Memory B cell (primary cell): Measurements from ENCODE around the gene ARID4B.
A peak's percentile ranks its signal among the peaks of the same experiment; 100 is the strongest.
"Not testable (repeated sequence)": the region's sequence is repeated elsewhere in the genome, so short reads cannot be mapped to it uniquely, and the experiment has no call there.

Experiments
- ATAC-seq: fragments of 150-1000 bp; cut with Tn5 transposase; 2 replicates; pipeline ENCODE4 v1.10.0; 2021; ENCODE audit warnings: low read depth, mild to moderate bottlenecking, moderate library complexity
- DNase-seq, 2 donors: peaks; one replicate each; pipeline ENCODE4 v3.0.0; 2022; ENCODE audit warnings: low spot score in 2 of 2
- H3K27ac Mint-ChIP-seq: one replicate; pipeline ENCODE4 v1.8.0; 2022; ENCODE audit warnings: mild to moderate bottlenecking, moderate library complexity, mixed read lengths
- H3K27me3 Mint-ChIP-seq: one replicate; pipeline ENCODE4 v1.8.0; 2022; ENCODE audit warnings: mixed read lengths
- H3K36me3 Mint-ChIP-seq: one replicate; pipeline ENCODE4 v1.8.0; 2022; ENCODE audit warnings: mild to moderate bottlenecking, mixed read lengths
- H3K4me1 Mint-ChIP-seq: one replicate; pipeline ENCODE4 v1.8.0; 2022; ENCODE audit warnings: mixed read lengths
- H3K4me3 Mint-ChIP-seq: one replicate; pipeline ENCODE4 v1.8.0; 2022; ENCODE audit warnings: mild to moderate bottlenecking, moderate library complexity, mixed read lengths
- H3K9me3 Mint-ChIP-seq: one replicate; pipeline ENCODE4 v1.8.0; 2022; ENCODE audit warnings: mixed read lengths

The ARID4B gene

GRCh38 chr1:235296729-235297128, 31.2 kb downstream of the ARID4B start:
- Mint-ChIP-seq H3K27ac (no peak overlapping the region), H3K4me1 (peaks cover 35% of the 10 kb centered on the region), H3K27me3 (no peaks in the 10 kb centered on the region), H3K36me3 (peaks cover 12% of the 10 kb centered on the region), H3K4me3 (no peak overlapping the region), H3K9me3 (peaks cover 6% of the 10 kb centered on the region)
- DNase-seq (no peak), ATAC-seq (no peak)

DNA sequence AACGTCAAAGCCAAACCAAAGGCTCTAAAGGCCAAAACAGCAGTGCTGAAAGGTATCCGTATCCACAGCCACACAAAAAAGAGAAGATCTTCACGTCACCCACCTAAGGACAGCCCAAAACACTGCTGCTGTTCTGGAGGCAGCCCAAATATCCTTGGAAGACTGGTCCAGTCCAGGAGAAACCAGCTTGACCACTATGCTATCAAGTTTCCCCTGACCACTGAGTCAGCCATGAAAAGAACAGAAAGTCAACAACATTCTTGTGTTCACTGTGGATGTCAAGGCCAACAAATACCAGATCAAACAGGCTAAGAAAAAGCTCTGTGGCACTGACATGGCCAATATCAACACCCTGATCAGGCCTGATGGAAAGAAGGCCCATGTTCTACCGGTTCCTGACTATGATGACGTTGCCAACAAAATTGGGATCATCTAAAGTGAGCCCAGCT, 32.1 kb downstream of the ARID4B start:
- H3K4me3 Mint-ChIP-seq: no peak overlapping the region
- no peak for DNase-seq
- peaks cover 32% of the 10 kb centered on the region for H3K4me1 Mint-ChIP-seq

DNA sequence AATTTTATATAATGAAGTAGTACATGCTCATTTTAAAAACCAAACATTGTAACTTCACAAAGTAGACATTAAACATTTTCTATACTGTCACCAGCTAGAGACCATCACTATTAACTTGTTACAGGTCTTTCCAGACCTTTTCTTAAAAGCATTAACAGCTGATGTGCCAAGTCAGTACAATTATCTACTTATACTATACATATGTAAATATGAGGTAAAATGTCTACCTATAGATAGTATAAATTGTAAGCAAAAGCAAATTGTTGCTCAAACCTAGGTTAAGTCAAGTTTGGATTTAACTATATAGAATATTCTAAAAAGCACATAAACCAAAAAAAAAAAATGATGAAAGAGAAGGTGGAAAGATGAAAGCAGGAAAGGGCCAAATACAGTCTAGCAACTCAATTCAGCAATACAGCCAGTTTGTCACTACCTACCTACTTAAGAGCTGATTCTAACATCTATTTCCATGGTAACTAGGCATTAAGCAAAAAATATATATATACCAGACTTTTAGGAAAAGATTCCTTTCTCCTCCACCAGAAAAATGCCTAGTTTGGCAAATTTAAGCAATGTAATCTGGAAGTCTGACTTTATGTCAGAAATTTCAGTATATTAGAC, 34.5 kb downstream of the ARID4B start:
- no peak overlapping the region for H3K4me3 Mint-ChIP-seq
- no peaks in the 10 kb centered on the region for H3K27me3 Mint-ChIP-seq
- H3K4me1 Mint-ChIP-seq: peaks cover 33% of the 10 kb centered on the region
- H3K36me3 Mint-ChIP-seq: peaks cover 14% of the 10 kb centered on the region
- ATAC-seq: no peak
- DNase-seq: no peak
- H3K9me3 Mint-ChIP-seq: peaks cover 6% of the 10 kb centered on the region
- no peak overlapping the region for H3K27ac Mint-ChIP-seq

More for the DNA sequence above, 32.1 kb downstream of the ARID4B start:
- H3K27me3 Mint-ChIP-seq: no peaks in the 10 kb centered on the region
- peaks cover 6% of the 10 kb centered on the region for H3K9me3 Mint-ChIP-seq
- peak overlapping the region; percentile 68 for H3K27ac Mint-ChIP-seq
- peaks cover 14% of the 10 kb centered on the region for H3K36me3 Mint-ChIP-seq
- no peak for ATAC-seq

DNA sequence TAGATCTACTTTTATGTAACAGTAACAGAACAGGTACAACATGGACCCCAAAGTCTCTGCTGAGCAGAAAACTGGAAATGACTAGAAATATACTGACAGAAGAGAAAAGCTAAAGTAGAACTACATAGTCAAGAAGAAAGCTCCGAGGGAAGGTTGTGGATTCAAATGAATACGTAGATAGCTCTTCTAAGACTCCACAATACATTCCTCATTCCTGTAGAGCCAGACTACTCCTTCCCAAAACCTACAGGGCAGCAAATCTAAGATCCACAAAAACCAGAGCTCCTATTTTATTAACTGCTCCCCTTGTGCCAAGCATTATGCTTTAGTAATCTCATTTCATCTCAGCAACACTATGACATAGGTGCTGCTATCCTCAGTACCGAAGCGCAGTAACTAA, 35.2 kb downstream of the ARID4B start:
- Mint-ChIP-seq H3K27me3 (no peaks in the 10 kb centered on the region), H3K4me3 (no peak overlapping the region), H3K4me1 (peaks cover 34% of the 10 kb centered on the region), H3K36me3 (peaks cover 14% of the 10 kb centered on the region), H3K9me3 (peaks cover 5% of the 10 kb centered on the region), H3K27ac (peak overlapping the region; percentile 15)
- ATAC-seq (no peak), DNase-seq (no peak)

- ATAC-seq (peak; percentile 31), DNase-seq (no peak)
- H3K36me3 Mint-ChIP-seq: peaks cover 7% of the 10 kb centered on the region
- H3K4me1 Mint-ChIP-seq: peaks cover 36% of the 10 kb centered on the region
- no peak overlapping the region for H3K27ac Mint-ChIP-seq
- H3K27me3 Mint-ChIP-seq: no peaks in the 10 kb centered on the region
- no peaks in the 10 kb centered on the region for H3K9me3 Mint-ChIP-seq
- H3K4me3 Mint-ChIP-seq: no peak overlapping the region
Measured at GRCh38 chr1:235291599-235292091, 36.3 kb downstream of the ARID4B start.

DNA sequence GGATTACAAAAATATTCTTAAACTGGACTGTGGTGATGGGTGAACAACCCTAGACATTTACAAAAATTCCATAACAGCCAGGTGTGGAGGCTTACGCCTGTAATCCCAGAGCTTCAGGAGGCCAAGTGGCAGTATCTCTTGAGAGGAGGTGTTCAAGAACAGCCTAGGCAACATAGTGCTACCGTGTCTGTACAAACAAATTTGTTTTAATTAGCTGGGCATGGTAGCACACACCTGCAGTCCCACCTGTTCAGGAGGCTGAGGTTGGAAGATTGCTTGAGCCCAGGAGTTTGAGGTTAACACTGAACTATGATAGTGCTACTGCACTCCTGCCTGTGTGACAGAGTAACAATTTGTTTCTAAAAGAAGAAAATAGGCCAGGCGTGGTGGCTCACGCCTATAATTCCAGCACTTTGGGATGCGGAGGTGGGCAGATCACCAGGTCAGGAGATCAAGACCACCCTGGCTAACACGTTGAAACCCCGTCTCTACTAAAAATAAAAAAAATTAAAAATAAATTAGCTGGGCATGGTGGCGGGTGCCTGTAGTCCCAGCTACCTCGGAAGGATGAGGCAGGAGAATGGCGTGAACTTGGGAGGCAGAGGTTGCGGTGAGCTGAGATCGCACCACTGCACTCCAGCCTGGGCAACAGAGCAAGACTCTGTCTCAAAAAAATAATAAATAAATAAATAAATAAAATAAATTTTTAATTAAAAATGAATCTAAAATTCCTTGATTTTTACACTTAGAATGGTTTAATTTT, 37.1 kb downstream of the ARID4B start:
- H3K27ac Mint-ChIP-seq: no peak overlapping the region
- H3K27me3 Mint-ChIP-seq: no peaks in the 10 kb centered on the region
- H3K4me3 Mint-ChIP-seq: no peak overlapping the region
- H3K9me3 Mint-ChIP-seq: no peaks in the 10 kb centered on the region
- ATAC-seq (peak; percentile 26), DNase-seq (no peak)
- H3K4me1 Mint-ChIP-seq: peaks cover 41% of the 10 kb centered on the region
- H3K36me3 Mint-ChIP-seq: peaks cover 7% of the 10 kb centered on the region

DNA sequence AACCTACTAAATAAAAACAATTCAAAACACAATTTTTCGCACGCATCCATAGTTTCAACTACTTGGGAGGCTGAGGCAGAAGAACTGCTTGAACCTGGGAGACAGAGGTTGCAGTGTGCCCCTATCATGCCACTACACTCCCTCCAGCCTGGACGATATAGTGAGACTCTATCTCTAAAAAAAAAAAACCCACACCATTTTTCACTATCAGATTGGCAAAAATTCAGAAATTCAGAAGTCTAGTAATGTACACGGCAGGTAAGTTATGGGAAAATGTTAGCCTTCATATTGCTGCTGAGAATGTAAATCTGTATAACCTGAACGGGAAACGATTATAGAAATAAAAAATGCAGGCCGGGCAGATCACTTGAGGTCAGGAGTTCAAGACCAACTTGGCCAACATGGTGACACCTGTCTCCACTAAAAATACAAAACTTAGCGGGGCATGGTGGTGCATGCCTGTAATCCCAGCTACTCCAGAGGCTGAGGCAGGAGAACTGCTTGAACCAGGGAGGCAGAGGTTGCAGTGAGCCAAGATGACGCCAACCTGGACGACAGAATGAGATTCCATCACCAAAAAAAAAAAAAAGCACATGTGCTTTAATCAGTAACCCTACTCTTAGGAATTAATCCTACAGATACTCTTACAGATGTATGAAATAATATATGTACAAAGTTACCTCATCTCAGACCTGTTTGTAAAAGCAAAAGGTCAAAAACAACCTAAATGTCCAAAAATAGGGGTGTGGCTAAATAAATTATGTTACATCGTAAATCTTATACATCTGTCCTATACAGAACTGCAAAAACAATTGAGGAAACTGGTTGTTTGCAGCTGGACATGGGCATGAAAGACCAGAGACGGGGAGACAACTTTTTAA, 37.9 kb downstream of the ARID4B start:
- Mint-ChIP-seq H3K9me3 (no peaks in the 10 kb centered on the region), H3K27ac (peak overlapping the region; percentile 41), H3K36me3 (peaks cover 4% of the 10 kb centered on the region), H3K4me3 (no peak overlapping the region), H3K27me3 (no peaks in the 10 kb centered on the region), H3K4me1 (peaks cover 44% of the 10 kb centered on the region)
- DNase-seq (no peak), ATAC-seq (no peak)

DNA sequence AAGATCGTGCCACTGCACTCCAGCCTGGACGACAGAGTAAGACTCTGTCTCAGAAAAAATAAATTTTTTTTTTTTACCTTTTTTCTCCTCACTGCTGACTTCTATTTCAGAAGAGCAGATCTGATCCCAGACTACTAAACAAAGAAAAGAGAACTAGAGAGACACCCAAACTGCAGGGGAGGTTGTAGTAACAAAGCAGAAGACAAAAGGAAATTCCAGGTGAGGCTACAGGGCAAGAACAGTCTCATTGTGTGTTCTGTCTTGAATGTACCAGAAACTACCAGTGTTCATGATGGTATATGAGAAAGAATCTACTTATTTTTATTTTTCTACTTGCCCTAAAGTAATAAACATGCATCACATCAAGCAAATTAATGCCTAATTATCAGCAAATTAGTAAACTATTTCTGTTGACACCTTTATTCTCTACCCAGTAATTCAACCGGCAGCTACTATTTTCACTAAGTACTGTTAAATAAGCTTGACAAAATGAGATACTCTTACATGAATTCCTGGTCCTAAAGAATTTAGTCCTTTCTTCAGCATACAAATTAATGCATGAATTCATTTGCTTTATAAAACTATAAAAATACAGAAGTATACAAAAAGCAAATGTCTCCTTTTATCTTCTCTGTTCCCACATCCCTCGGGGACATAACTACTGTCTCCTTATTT, 40.6 kb downstream of the ARID4B start:
- H3K9me3 Mint-ChIP-seq: no peaks in the 10 kb centered on the region
- H3K36me3 Mint-ChIP-seq: peaks cover 4% of the 10 kb centered on the region
- H3K27me3 Mint-ChIP-seq: no peaks in the 10 kb centered on the region
- ATAC-seq (peak; percentile 38), DNase-seq (no peak)
- H3K27ac Mint-ChIP-seq: peak overlapping the region; percentile 16
- H3K4me3 Mint-ChIP-seq: no peak overlapping the region
- H3K4me1 Mint-ChIP-seq: peaks cover 39% of the 10 kb centered on the region

GRCh38 chr1:235286667-235287066, 41.3 kb downstream of the ARID4B start:
- peaks cover 3% of the 10 kb centered on the region for H3K36me3 Mint-ChIP-seq
- no peak overlapping the region for H3K4me3 Mint-ChIP-seq
- H3K27me3 Mint-ChIP-seq: no peaks in the 10 kb centered on the region
- DNase-seq (no peak), ATAC-seq (no peak)
- peaks cover 41% of the 10 kb centered on the region for H3K4me1 Mint-ChIP-seq
- H3K9me3 Mint-ChIP-seq: no peaks in the 10 kb centered on the region
- H3K27ac Mint-ChIP-seq: peak overlapping the region; percentile 16

GRCh38 chr1:235284231-235284769, 43.7 kb downstream of the ARID4B start:
- DNase-seq (no peak), ATAC-seq (no peak)
- Mint-ChIP-seq H3K27ac (no peak overlapping the region), H3K27me3 (no peaks in the 10 kb centered on the region), H3K4me1 (peaks cover 46% of the 10 kb centered on the region), H3K36me3 (peaks cover 5% of the 10 kb centered on the region), H3K9me3 (no peaks in the 10 kb centered on the region), H3K4me3 (no peak overlapping the region)

GRCh38 chr1:235283636-235284035, 44.3 kb downstream of the ARID4B start:
- DNase-seq, H3K27ac Mint-ChIP-seq, H3K27me3 Mint-ChIP-seq, H3K36me3 Mint-ChIP-seq, ATAC-seq, H3K9me3 Mint-ChIP-seq, H3K4me3 Mint-ChIP-seq: not testable (repeated sequence)
- H3K4me1 Mint-ChIP-seq: peaks cover 46% of the 10 kb centered on the region

GRCh38 chr1:235280467-235280866, 47.5 kb downstream of the ARID4B start:
- Mint-ChIP-seq H3K36me3 (peaks cover 3% of the 10 kb centered on the region), H3K4me3 (no peak overlapping the region), H3K9me3 (no peaks in the 10 kb centered on the region), H3K27ac (peak overlapping the region; percentile 5), H3K27me3 (no peaks in the 10 kb centered on the region), H3K4me1 (peaks cover 37% of the 10 kb centered on the region)
- DNase-seq (no peak), ATAC-seq (no peak)

- ATAC-seq (no peak), DNase-seq (no peak)
- Mint-ChIP-seq H3K27ac (peak overlapping the region; percentile 5), H3K36me3 (peaks cover 3% of the 10 kb centered on the region), H3K4me1 (peaks cover 40% of the 10 kb centered on the region), H3K9me3 (no peaks in the 10 kb centered on the region), H3K4me3 (no peak overlapping the region), H3K27me3 (no peaks in the 10 kb centered on the region)
Measured at GRCh38 chr1:235279694-235280093, 48.3 kb downstream of the ARID4B start.
